A673 (cell line): ENCODE data around the gene STX7. TPM values are rescaled to one million over a fixed set of nuclear protein-coding genes. Genes with fewer than 3 reads are reported as not detected.

Source experiments
- BruUV-seq: library from RNA; stranded (reverse); fragments of 400-500 nt; replicated peaks from 2 replicates; lab custom pipeline; 2021; lab: Mats Ljungman, UMichigan
- CTCF ChIA-PET: fragments of 300-600 bp; sonication (Branson Sonifier 250); formaldehyde crosslinking; loops from one replicate; lab custom pipeline; 2022; ENCODE audit warnings: antibody characterized with exemption; lab: Charles Lee
- POLR2A ChIA-PET: fragments of 300-600 bp; sonication (Branson Sonifier 250); formaldehyde crosslinking; loops from one replicate; lab custom pipeline; 2022; ENCODE audit warnings: antibody characterized with exemption; ENCODE audit not compliant: low non-redundant PET; lab: Charles Lee
- DNase-seq: peaks from one replicate; pipeline ENCODE4 v3.0.0-alpha.2; 2015; ENCODE audit warnings: low spot score
- H3K27ac ChIP-seq: fragments of 200-600 bp; sonication (generic); 2 replicates; pipeline ENCODE4 v1.5.1; 2016; ENCODE audit warnings: mixed run types, low read depth, mild to moderate bottlenecking, mixed read lengths, antibody characterized with exemption, low read length; ENCODE audit not compliant: poor library complexity, severe bottlenecking
- H3K27me3 ChIP-seq: fragments of 200-600 bp; sonication (generic); replicated peaks from 2 replicates; pipeline ENCODE4 v1.6.1; 2017; ENCODE audit warnings: mixed run types, low read depth, mild to moderate bottlenecking, mixed read lengths, antibody characterized with exemption, low read length; ENCODE audit not compliant: insufficient read depth, poor library complexity
- H3K36me3 ChIP-seq: fragments of 200-600 bp; sonication (generic); 2 replicates; pipeline ENCODE4 v1.6.1; 2016; ENCODE audit warnings: mixed run types, mild to moderate bottlenecking, mixed read lengths, antibody characterized with exemption, low read length; ENCODE audit not compliant: insufficient read depth, poor library complexity, severe bottlenecking
- H3K4me1 ChIP-seq: fragments of 200-600 bp; sonication (generic); 2 replicates; pipeline ENCODE4 v1.6.1; 2017; ENCODE audit warnings: mixed run types, mild to moderate bottlenecking, mixed read lengths, antibody characterized with exemption, low read length; ENCODE audit not compliant: insufficient read depth, poor library complexity, severe bottlenecking
- H3K4me3 ChIP-seq: fragments of 200-600 bp; sonication (generic); 2 replicates; pipeline ENCODE4 v1.5.1; 2016; ENCODE audit warnings: low read depth, mixed run types, mild to moderate bottlenecking, mixed read lengths, low read length; ENCODE audit not compliant: poor library complexity, severe bottlenecking
- H3K9me3 ChIP-seq: fragments of 200-600 bp; sonication (generic); 2 replicates; pipeline ENCODE4 v1.6.1; 2016; ENCODE audit warnings: mixed run types, low read depth, mild to moderate bottlenecking, mixed read lengths, antibody characterized with exemption, low read length; ENCODE audit not compliant: poor library complexity, severe bottlenecking
- EZH2 ChIP-seq: fragments of 200-600 bp; sonication (generic); IDR thresholded peaks from 2 replicates; pipeline ENCODE4 v1.6.1; 2017; ENCODE audit warnings: borderline replicate concordance, low read depth, mild to moderate bottlenecking, mixed read lengths, antibody characterized with exemption, low read length; ENCODE audit not compliant: poor library complexity, severe bottlenecking
- intact Hi-C: fragments of 100-400 bp; cut with micrococcal nuclease; formaldehyde crosslinking; loops from one replicate; pipeline ENCODE4 v1.10.0; 2022; ENCODE audit not compliant: unreplicated experiment
- total RNA-seq: library from RNA; stranded (reverse); gene quantifications from 2 replicates; pipeline ENCODE4 v1.2.3, GENCODE V29; 2021
- TF ChIP-seq, protein P1 (sequence below): fragments of 300-800, 200-600 bp; sonication (generic); conservative IDR thresholded peaks from 2 replicates; pipeline ENCODE4 v1.5.1; 2017; ENCODE audit warnings: low read depth, mild to moderate bottlenecking, antibody characterized with exemption, low read length, moderate library complexity, mixed read lengths

STX7 gene
- total RNA-seq, 1 experiment from 2014 or later: 19.5 TPM

DNA sequence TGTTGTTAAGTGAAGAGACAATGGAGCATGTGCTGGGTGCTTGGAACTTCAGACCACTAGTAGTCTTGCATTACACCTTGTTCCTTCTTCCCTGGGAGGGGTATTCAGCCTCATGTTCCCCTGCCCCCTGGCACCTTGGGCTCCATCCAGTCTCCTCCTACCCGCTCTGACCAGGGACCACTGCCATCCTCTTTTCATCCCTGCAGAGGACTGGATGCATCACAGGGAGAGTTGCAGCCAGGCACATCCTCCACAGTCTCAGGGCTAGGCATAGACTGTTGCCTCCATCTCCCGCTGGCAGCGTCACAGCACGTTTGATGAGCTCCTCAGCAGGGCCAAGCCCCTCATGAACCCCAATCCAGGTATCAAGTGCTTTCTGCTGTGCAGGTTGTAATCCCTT lies 38.3 kb upstream of the STX7 start:
- H3K27ac ChIP-seq: no peak overlapping the region
- no peak for TF ChIP-seq EZH2
- intact Hi-C loops: no loop called here
- H3K36me3 ChIP-seq: no peaks in the 10 kb centered on the region
- H3K27me3 ChIP-seq: peaks cover 83% of the 10 kb centered on the region
- DNase-seq: no peak
- CTCF ChIA-PET: no interaction called here
- no peaks in the 10 kb centered on the region for H3K9me3 ChIP-seq
- POLR2A ChIA-PET: no interaction called here
- no peak overlapping the region for H3K4me3 ChIP-seq
- no TSS peak for BruUV-seq
- no peaks in the 10 kb centered on the region for H3K4me1 ChIP-seq

DNA sequence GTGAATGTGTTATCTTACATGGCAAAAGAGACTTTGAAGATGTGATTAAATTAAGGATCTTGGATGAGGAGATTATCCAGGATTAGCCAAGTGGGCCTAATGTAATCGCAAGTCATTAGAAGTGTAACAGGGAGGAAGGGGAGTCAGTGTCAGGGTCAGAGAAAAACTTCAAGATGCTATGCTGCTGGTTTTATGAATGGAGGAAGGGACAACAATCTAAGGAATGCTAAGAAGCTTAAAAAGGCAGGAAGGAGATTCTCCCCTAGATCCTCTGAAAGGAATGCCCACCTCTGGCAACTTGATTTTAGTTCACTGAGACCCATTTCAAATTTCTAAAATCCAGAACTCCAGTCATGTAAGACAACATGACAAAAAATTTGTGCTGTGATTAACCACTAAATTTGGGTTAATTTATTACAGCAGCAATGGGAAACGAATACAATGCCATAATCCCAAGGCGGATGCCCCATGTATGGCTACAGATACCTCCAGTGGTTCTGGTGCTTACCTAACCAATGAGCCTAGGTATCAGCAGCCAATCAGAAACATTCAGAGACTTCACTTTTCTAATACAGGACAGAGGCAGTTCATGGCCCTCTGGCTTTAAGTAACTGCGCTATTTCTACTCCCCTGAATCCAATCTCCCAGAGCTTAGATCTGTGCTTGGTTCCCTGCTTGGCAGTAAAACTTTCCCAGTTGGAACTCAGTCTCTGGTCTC lies 36.0 kb upstream of the STX7 start:
- no peaks in the 10 kb centered on the region for H3K9me3 ChIP-seq
- peaks cover 88% of the 10 kb centered on the region for H3K27me3 ChIP-seq
- intact Hi-C loops: no loop called here
- H3K27ac ChIP-seq: no peak overlapping the region
- no peak overlapping the region for H3K4me3 ChIP-seq
- BruUV-seq: no TSS peak
- POLR2A ChIA-PET: no interaction called here
- no peak for DNase-seq
- no peaks in the 10 kb centered on the region for H3K4me1 ChIP-seq
- no peak for TF ChIP-seq EZH2
- TF ChIP-seq, protein P1, sequence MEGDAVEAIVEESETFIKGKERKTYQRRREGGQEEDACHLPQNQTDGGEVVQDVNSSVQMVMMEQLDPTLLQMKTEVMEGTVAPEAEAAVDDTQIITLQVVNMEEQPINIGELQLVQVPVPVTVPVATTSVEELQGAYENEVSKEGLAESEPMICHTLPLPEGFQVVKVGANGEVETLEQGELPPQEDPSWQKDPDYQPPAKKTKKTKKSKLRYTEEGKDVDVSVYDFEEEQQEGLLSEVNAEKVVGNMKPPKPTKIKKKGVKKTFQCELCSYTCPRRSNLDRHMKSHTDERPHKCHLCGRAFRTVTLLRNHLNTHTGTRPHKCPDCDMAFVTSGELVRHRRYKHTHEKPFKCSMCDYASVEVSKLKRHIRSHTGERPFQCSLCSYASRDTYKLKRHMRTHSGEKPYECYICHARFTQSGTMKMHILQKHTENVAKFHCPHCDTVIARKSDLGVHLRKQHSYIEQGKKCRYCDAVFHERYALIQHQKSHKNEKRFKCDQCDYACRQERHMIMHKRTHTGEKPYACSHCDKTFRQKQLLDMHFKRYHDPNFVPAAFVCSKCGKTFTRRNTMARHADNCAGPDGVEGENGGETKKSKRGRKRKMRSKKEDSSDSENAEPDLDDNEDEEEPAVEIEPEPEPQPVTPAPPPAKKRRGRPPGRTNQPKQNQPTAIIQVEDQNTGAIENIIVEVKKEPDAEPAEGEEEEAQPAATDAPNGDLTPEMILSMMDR: no peak
- H3K36me3 ChIP-seq: no peaks in the 10 kb centered on the region
- CTCF ChIA-PET: no interaction called here

DNA sequence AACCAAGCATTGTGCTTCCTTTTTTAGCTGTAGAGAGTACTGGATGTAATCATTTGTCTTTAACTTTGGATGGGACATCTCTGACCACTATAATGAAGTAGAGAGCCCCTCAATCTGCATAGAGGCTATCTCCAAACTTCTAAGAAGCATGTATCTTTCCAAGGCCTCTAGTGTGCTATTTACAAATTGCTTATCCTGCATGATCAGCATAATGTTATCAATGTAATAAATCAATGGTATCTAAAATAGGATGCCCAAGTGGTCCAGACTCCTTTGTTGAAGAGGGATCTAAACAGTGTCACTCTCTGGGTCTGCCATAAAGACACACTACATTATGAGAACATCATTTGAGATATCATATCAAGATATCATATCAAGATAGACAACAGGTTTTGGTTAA lies 31.9 kb upstream of the STX7 start:
- CTCF ChIA-PET: interaction anchor here (0.5 kb wide), 1 partner anchor 243 kb away, joined by 4 read pairs; no protein-coding TSS in a partner anchor
- no peak overlapping the region for H3K4me3 ChIP-seq
- TF ChIP-seq, protein P1: no peak
- TF ChIP-seq EZH2: no peak
- H3K9me3 ChIP-seq: no peaks in the 10 kb centered on the region
- intact Hi-C loops: no loop called here
- H3K27ac ChIP-seq: no peak overlapping the region
- POLR2A ChIA-PET: no interaction called here
- H3K36me3 ChIP-seq: no peaks in the 10 kb centered on the region
- H3K4me1 ChIP-seq: no peaks in the 10 kb centered on the region
- BruUV-seq: no TSS peak
- H3K27me3 ChIP-seq: peaks cover 93% of the 10 kb centered on the region
- DNase-seq: no peak
